HEK293 (cell line): ENCODE results near the gene TYSND1.

Experiments
- CTCF ChIA-PET: fragments of 350-600 bp; formaldehyde crosslinking; extraction: SDS; loops from one replicate; lab custom pipeline; 2021; ENCODE audit warnings: antibody characterized with exemption; lab: Yijun Ruan, JAX
- POLR2A ChIA-PET: fragments of 300-600 bp; formaldehyde crosslinking; extraction: SDS; loops from one replicate; lab custom pipeline; 2020; ENCODE audit warnings: antibody characterized with exemption, inconsistent platforms; lab: Yijun Ruan, JAX
- H3K27ac ChIP-seq: fragments of 200-500 bp; sonication (Bioruptor generic); 2 replicates; pipeline ENCODE4 v1.5.1; 2014; ENCODE audit warnings: low read depth, low read length, control low read depth, inconsistent platforms; ENCODE audit errors: extremely low read depth
- H3K36me3 ChIP-seq, 2 experiments: fragments of 200-500 bp in 1 of 2; sonication (Bioruptor generic) in 1 of 2; 1 replicate in 1 of 2; 2 replicates in 1 of 2; pipeline ENCODE4 v1.5.1; 2014 to 2017; ENCODE audit warnings: inconsistent platforms in 2 of 2, low read length in 2 of 2; ENCODE audit not compliant: control insufficient read depth in 2 of 2, insufficient read depth in 1 of 2
- H3K4me1 ChIP-seq: fragments of 200-500 bp; sonication (Bioruptor generic); 2 replicates; pipeline ENCODE4 v1.5.1; 2014; ENCODE audit warnings: mild to moderate bottlenecking, low read length, inconsistent platforms; ENCODE audit not compliant: control insufficient read depth, insufficient read depth
- H3K4me3 ChIP-seq: 2 replicates; pipeline ENCODE4 v1.5.1; 2011; ENCODE audit warnings: low read depth, mild to moderate bottlenecking, control low read depth, low read length, moderate library complexity
- H3K9me3 ChIP-seq: fragments of 200-500 bp; sonication (Bioruptor generic); 2 replicates; pipeline ENCODE4 v1.5.1; 2014; ENCODE audit warnings: low read depth, low read length, inconsistent platforms; ENCODE audit not compliant: control insufficient read depth, insufficient read depth
- AEBP2 ChIP-seq: fragments of 450-650 bp; formaldehyde crosslinking; IDR thresholded peaks from 2 replicates; pipeline ENCODE4 v1.5.1; 2016; ENCODE audit warnings: missing biosample characterization, missing genetic modification characterization, borderline replicate concordance
- FEZF1 ChIP-seq: fragments of 450-650 bp; formaldehyde crosslinking; IDR thresholded peaks from 2 replicates; pipeline ENCODE4 v1.5.1; 2016; ENCODE audit warnings: missing biosample characterization, missing genetic modification characterization
- HOXC10 ChIP-seq: sonication (generic); formaldehyde crosslinking; IDR thresholded peaks from 2 replicates; pipeline ENCODE4 v1.8.1; 2023; ENCODE audit warnings: mild to moderate bottlenecking, missing genetic modification reagents
- OVOL3 ChIP-seq: fragments of 450-650 bp; formaldehyde crosslinking; IDR thresholded peaks from 2 replicates; pipeline ENCODE4 v1.5.1; 2016; ENCODE audit warnings: missing biosample characterization, missing genetic modification characterization
- REPIN1 ChIP-seq: fragments of 450-650 bp; formaldehyde crosslinking; IDR thresholded peaks from 2 replicates; pipeline ENCODE4 v1.5.1; 2017; ENCODE audit warnings: missing biosample characterization, missing genetic modification characterization, low read depth
- SP3 ChIP-seq: fragments of 450-650 bp; formaldehyde crosslinking; IDR thresholded peaks from 2 replicates; pipeline ENCODE4 v1.5.1; 2016; ENCODE audit warnings: missing biosample characterization, missing genetic modification characterization
- ZBTB17 ChIP-seq: fragments of 450-650 bp; formaldehyde crosslinking; IDR thresholded peaks from 2 replicates; pipeline ENCODE4 v1.5.1; 2016; ENCODE audit warnings: missing biosample characterization, missing genetic modification characterization
- ZFHX2 ChIP-seq: fragments of 450-650 bp; formaldehyde crosslinking; conservative IDR thresholded peaks from 2 replicates; pipeline ENCODE4 v1.5.1; 2016; ENCODE audit warnings: missing biosample characterization, missing genetic modification characterization
- ZFP3 ChIP-seq: fragments of 450-650 bp; formaldehyde crosslinking; IDR thresholded peaks from 2 replicates; pipeline ENCODE4 v1.5.1; 2016; ENCODE audit warnings: low read depth, missing biosample characterization, missing genetic modification characterization
- ZNF114 ChIP-seq: fragments of 450-650 bp; formaldehyde crosslinking; IDR thresholded peaks from 2 replicates; pipeline ENCODE4 v1.5.0; 2017; ENCODE audit warnings: missing biosample characterization, missing genetic modification characterization
- ZNF121 ChIP-seq: fragments of 450-650 bp; formaldehyde crosslinking; IDR thresholded peaks from 2 replicates; pipeline ENCODE4 v1.5.1; 2016; ENCODE audit warnings: missing biosample characterization, missing genetic modification characterization
- ZNF175 ChIP-seq: fragments of 450-650 bp; formaldehyde crosslinking; IDR thresholded peaks from 2 replicates; pipeline ENCODE4 v1.5.1; 2016; ENCODE audit warnings: missing biosample characterization, missing genetic modification characterization
- ZNF184 ChIP-seq: fragments of 450-650 bp; IDR thresholded peaks from 2 replicates; pipeline ENCODE4 v1.5.1; 2018; ENCODE audit warnings: missing biosample characterization, mild to moderate bottlenecking, missing genetic modification characterization
- ZNF341 ChIP-seq: fragments of 450-650 bp; formaldehyde crosslinking; IDR thresholded peaks from 2 replicates; pipeline ENCODE4; 2016; ENCODE audit warnings: low read depth, missing biosample characterization, missing genetic modification characterization
- ZNF391 ChIP-seq: fragments of 450-650 bp; formaldehyde crosslinking; IDR thresholded peaks from 2 replicates; pipeline ENCODE4 v1.5.1; 2016; ENCODE audit warnings: low read depth, missing biosample characterization, missing genetic modification characterization, borderline replicate concordance
- ZNF398 ChIP-seq: fragments of 450-650 bp; formaldehyde crosslinking; IDR thresholded peaks from 2 replicates; pipeline ENCODE4 v1.5.1; 2017; ENCODE audit warnings: missing biosample characterization, missing genetic modification characterization
- ZNF416 ChIP-seq: fragments of 450-650 bp; formaldehyde crosslinking; IDR thresholded peaks from 2 replicates; pipeline ENCODE4 v1.5.1; 2016; ENCODE audit warnings: missing biosample characterization, missing genetic modification characterization
- ZNF426 ChIP-seq: fragments of 450-650 bp; formaldehyde crosslinking; IDR thresholded peaks from 2 replicates; pipeline ENCODE4 v1.5.1; 2017; ENCODE audit warnings: missing biosample characterization, missing genetic modification characterization, mild to moderate bottlenecking, inconsistent platforms, moderate library complexity
- ZNF514 ChIP-seq: fragments of 450-650 bp; formaldehyde crosslinking; IDR thresholded peaks from 2 replicates; pipeline ENCODE4 v1.5.1; 2016; ENCODE audit warnings: missing biosample characterization, missing genetic modification characterization
- ZNF530 ChIP-seq: fragments of 450-650 bp; formaldehyde crosslinking; IDR thresholded peaks from 2 replicates; pipeline ENCODE4 v1.5.1; 2016; ENCODE audit warnings: low read depth, missing biosample characterization, missing genetic modification characterization
- ZNF544 ChIP-seq: fragments of 450-650 bp; formaldehyde crosslinking; IDR thresholded peaks from 2 replicates; pipeline ENCODE4 v1.5.0; 2017; ENCODE audit warnings: missing biosample characterization, missing genetic modification characterization
- ZNF677 ChIP-seq: fragments of 450-650 bp; IDR thresholded peaks from 2 replicates; pipeline ENCODE4 v1.5.0; 2018; ENCODE audit warnings: missing biosample characterization, mild to moderate bottlenecking, missing genetic modification characterization, moderate library complexity
- ZNF707 ChIP-seq: fragments of 450-650 bp; formaldehyde crosslinking; IDR thresholded peaks from 2 replicates; pipeline ENCODE4 v1.5.1; 2016; ENCODE audit warnings: missing biosample characterization, missing genetic modification characterization
- ZNF791 ChIP-seq: fragments of 450-650 bp; formaldehyde crosslinking; IDR thresholded peaks from 2 replicates; pipeline ENCODE4 v1.5.1; 2016; ENCODE audit warnings: missing biosample characterization, missing genetic modification characterization
- ZNF837 ChIP-seq: fragments of 450-650 bp; formaldehyde crosslinking; IDR thresholded peaks from 2 replicates; pipeline ENCODE4 v1.5.1; 2016; ENCODE audit warnings: missing biosample characterization, missing genetic modification characterization

TYSND1 gene

GRCh38 chr10:70112071-70112470 is 34.4 kb downstream of the TYSND1 start:
- Histone ChIP-seq H3K4me1 (no peaks in the 10 kb centered on the region; the same call in 1 of the 2 replicates), H3K4me3 (no peak overlapping the region), H3K9me3 (no peaks in the 10 kb centered on the region), H3K36me3 (peaks cover 6 to 39% of the 10 kb centered on the region in 2 experiments; a peak in 2 of 3 replicates), H3K27ac (no peak overlapping the region)
- CTCF ChIA-PET, result no interaction called here
- TF ChIP-seq ZNF341 (tag by site-specific recombination), result no peak
- no peak for TF ChIP-seq OVOL3 (tag by site-specific recombination)
- TF ChIP-seq ZNF398, result no peak
- no peak for TF ChIP-seq ZNF677 (tag by site-specific recombination)
- TF ChIP-seq SP3 (tag by site-specific recombination), result no peak
- no peak for TF ChIP-seq ZNF175 (tag by site-specific recombination)
- no peak for TF ChIP-seq HOXC10
- POLR2A ChIA-PET, result no interaction called here

GRCh38 chr10:70111496-70111895 is 35.0 kb downstream of the TYSND1 start:
- H3K36me3 ChIP-seq, result peaks cover 6 to 39% of the 10 kb centered on the region in 2 experiments; a peak in 2 of 3 replicates
- H3K4me1 ChIP-seq, result no peaks in the 10 kb centered on the region
- ChIA-PET POLR2A (no interaction called here), CTCF (no interaction called here)
- no peaks in the 10 kb centered on the region for H3K9me3 ChIP-seq
- TF ChIP-seq ZNF707 (tag by site-specific recombination) (no peak), ZNF184 (tag by site-specific recombination) (no peak), ZFHX2 (tag by site-specific recombination) (no peak), FEZF1 (tag by site-specific recombination) (no peak), ZNF514 (no peak), ZNF416 (no peak), ZNF426 (tag by site-specific recombination) (no peak), ZNF530 (tag by site-specific recombination) (no peak), ZNF791 (tag by site-specific recombination) (no peak), ZNF544 (tag by site-specific recombination) (no peak), REPIN1 (tag by site-specific recombination) (no peak), ZNF391 (tag by site-specific recombination) (no peak), ZNF837 (tag by site-specific recombination) (no peak), ZNF121 (tag by site-specific recombination) (no peak), ZFP3 (tag by site-specific recombination) (no peak), AEBP2 (no peak), ZBTB17 (tag by site-specific recombination) (no peak), ZNF114 (no peak)
- H3K27ac ChIP-seq, result no peak overlapping the region
- H3K4me3 ChIP-seq, result no peak overlapping the region
